Mesendoderm (in vitro differentiated cells): ENCODE measurements around the gene GINS1.

Experiments used
- DNase-seq: peaks from one replicate; pipeline ENCODE4 v3.0.0; 2013
- H2AK5ac ChIP-seq: 2 replicates; pipeline ENCODE4 v1.6.1; 2013; ENCODE audit warnings: low read length, inconsistent platforms
- H2BK120ac ChIP-seq: 2 replicates; pipeline ENCODE4 v1.6.1; 2013; ENCODE audit warnings: low read depth, mild to moderate bottlenecking, low read length, moderate library complexity, mixed read lengths
- H2BK15ac ChIP-seq: replicated peaks from 2 replicates; pipeline ENCODE4 v1.6.1; 2013; ENCODE audit warnings: low read depth, mild to moderate bottlenecking, moderate library complexity
- H2BK5ac ChIP-seq: 2 replicates; pipeline ENCODE4 v1.6.1; 2013; ENCODE audit warnings: low read length, inconsistent platforms
- H3K18ac ChIP-seq: 2 replicates; pipeline ENCODE4 v1.6.1; 2013; ENCODE audit warnings: mild to moderate bottlenecking, low read length, mixed read lengths
- H3K23ac ChIP-seq: one replicate; pipeline ENCODE4 v1.6.1; 2013; ENCODE audit warnings: low read length
- H3K27ac ChIP-seq: 2 replicates; pipeline ENCODE4 v1.5.1; 2013; ENCODE audit warnings: low read depth, mild to moderate bottlenecking, inconsistent platforms, low read length, moderate library complexity
- H3K27me3 ChIP-seq: 2 replicates; pipeline ENCODE4 v1.6.1; 2013; ENCODE audit warnings: low read length, control low read depth, mild to moderate bottlenecking, inconsistent platforms; ENCODE audit not compliant: insufficient read depth, poor library complexity
- H3K36me3 ChIP-seq: 2 replicates; pipeline ENCODE4 v1.6.1; 2013; ENCODE audit warnings: low read length, inconsistent platforms; ENCODE audit not compliant: control insufficient read depth, insufficient read depth
- H3K4ac ChIP-seq: one replicate; pipeline ENCODE4 v1.6.1; 2013; ENCODE audit warnings: low read depth, mild to moderate bottlenecking, low read length, moderate library complexity
- H3K4me1 ChIP-seq: 2 replicates; pipeline ENCODE4 v1.6.1; 2013; ENCODE audit warnings: low read depth, low read length, inconsistent platforms; ENCODE audit not compliant: control insufficient read depth
- H3K4me2 ChIP-seq: 2 replicates; pipeline ENCODE4 v1.6.1; 2013; ENCODE audit warnings: low read length
- H3K4me3 ChIP-seq: 2 replicates; pipeline ENCODE4 v1.5.1; 2013; ENCODE audit warnings: mild to moderate bottlenecking, low read length
- H3K56ac ChIP-seq: one replicate; pipeline ENCODE4 v1.6.1; 2013; ENCODE audit warnings: low read length
- H3K79me1 ChIP-seq: 2 replicates; pipeline ENCODE4 v1.6.1; 2013; ENCODE audit warnings: low read length, inconsistent platforms
- H3K79me2 ChIP-seq: 2 replicates; pipeline ENCODE4 v1.6.1; 2013; ENCODE audit warnings: mild to moderate bottlenecking, low read length; ENCODE audit not compliant: control insufficient read depth, insufficient read depth
- H3K9ac ChIP-seq: 2 replicates; pipeline ENCODE4 v1.6.1; 2013; ENCODE audit warnings: low read length, inconsistent platforms
- H4K5ac ChIP-seq: one replicate; pipeline ENCODE4 v1.6.1; 2013; ENCODE audit warnings: low read length
- H4K8ac ChIP-seq: one replicate; pipeline ENCODE4 v1.6.1; 2013; ENCODE audit warnings: low read depth, mild to moderate bottlenecking, control low read depth, low read length, moderate library complexity
- WGBS: extraction: QIAGEN DNeasy Blood & Tissue Kit; methylation state at CpG from one replicate; pipeline ENCODE4 v1.1.7; 2013; ENCODE audit warnings: low lambda C conversion rate, missing lambda C conversion rate; ENCODE audit not compliant: insufficient coverage; ENCODE audit errors: extremely low coverage; 5-methylcytosine and 5-hydroxymethylcytosine counted together

Gene GINS1

GRCh38 chr20:25453035-25453810 lies 45.8 kb downstream of the GINS1 start:
- H3K4me3 ChIP-seq = no peak overlapping the region
- no CpG with 5 or more reads among the region's 25 CpGs for WGBS
- no peak overlapping the region for H4K8ac ChIP-seq
- no peak overlapping the region for H3K9ac ChIP-seq
- H3K4me2 ChIP-seq = no peak overlapping the region
- H3K27me3 ChIP-seq = no peaks in the 10 kb centered on the region
- H3K36me3 ChIP-seq = peaks cover 6% of the 10 kb centered on the region
- no peak overlapping the region for H2AK5ac ChIP-seq
- H3K27ac ChIP-seq = no peak overlapping the region
- no peak overlapping the region for H2BK15ac ChIP-seq
- no peak overlapping the region for H2BK5ac ChIP-seq
- no peak overlapping the region for H3K56ac ChIP-seq
- no peaks in the 10 kb centered on the region for H3K4me1 ChIP-seq
- no peaks in the 10 kb centered on the region for H3K79me1 ChIP-seq
- H3K18ac ChIP-seq = no peak overlapping the region
- H3K4ac ChIP-seq = no peak overlapping the region
- no peak overlapping the region for H3K23ac ChIP-seq
- H4K5ac ChIP-seq = no peak overlapping the region
- no peak for DNase-seq
- H2BK120ac ChIP-seq = no peak overlapping the region
- no peaks in the 10 kb centered on the region for H3K79me2 ChIP-seq

- Histone ChIP-seq H3K4ac (no peak overlapping the region), H3K9ac (no peak overlapping the region), H2BK15ac (no peak overlapping the region), H3K23ac (no peak overlapping the region), H2AK5ac (no peak overlapping the region), H2BK5ac (no peak overlapping the region), H3K4me2 (no peak overlapping the region), H3K79me2 (no peaks in the 10 kb centered on the region), H3K56ac (no peak overlapping the region), H3K27ac (no peak overlapping the region), H3K36me3 (peaks cover 6% of the 10 kb centered on the region), H3K4me3 (no peak overlapping the region), H3K27me3 (no peaks in the 10 kb centered on the region), H3K4me1 (no peaks in the 10 kb centered on the region), H3K18ac (no peak overlapping the region), H4K5ac (no peak overlapping the region), H4K8ac (no peak overlapping the region), H3K79me1 (no peaks in the 10 kb centered on the region), H2BK120ac (no peak overlapping the region)
- no CpG with 5 or more reads among the region's 15 CpGs for WGBS
- no peak for DNase-seq
These were observed 46.9 kb downstream of the GINS1 start for GRCh38 chr20:25454153-25454900.

DNA sequence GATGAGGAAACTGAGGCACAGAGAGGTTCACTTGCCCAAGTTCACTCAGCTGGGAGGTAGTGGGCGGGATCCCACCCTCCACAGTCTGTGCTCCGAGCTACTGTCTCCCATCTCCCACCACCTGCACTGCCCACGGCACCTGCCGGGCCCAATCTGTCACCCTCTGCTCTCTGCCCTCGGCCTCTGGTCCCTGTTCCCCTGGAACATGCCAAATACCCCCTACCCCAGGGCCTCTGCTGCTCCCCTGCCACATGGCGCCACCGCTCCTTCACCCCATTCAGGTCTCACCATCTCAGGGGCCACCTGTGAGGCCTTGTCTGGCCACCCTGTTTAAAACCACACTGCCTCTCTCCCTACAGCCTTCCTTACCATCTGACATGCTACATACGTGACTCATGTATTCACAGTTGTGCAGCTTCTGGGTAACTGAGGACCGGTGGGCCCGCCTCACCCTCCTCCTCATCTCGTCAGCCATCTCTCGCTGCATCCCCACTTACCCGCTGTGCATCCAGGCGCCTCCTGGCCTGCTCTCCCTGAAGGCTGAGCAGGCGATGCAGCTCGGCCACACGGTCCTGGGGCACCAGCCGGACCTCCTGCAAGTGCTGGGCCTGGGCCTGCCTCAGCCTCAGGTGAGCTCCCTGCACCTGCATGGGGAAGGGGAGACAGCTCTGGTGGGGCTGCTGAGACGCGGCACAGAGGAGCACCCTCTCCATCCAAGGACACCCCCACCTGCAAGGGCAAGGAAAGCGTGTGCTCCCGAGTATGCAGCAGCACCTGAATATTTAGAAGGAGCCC lies 50.6 kb downstream of the GINS1 start:
- Histone ChIP-seq H3K27me3 (no peaks in the 10 kb centered on the region), H2BK5ac (no peak overlapping the region), H3K23ac (no peak overlapping the region), H3K79me1 (no peaks in the 10 kb centered on the region), H3K4ac (no peak overlapping the region), H3K79me2 (no peaks in the 10 kb centered on the region), H3K4me1 (no peaks in the 10 kb centered on the region), H3K9ac (no peak overlapping the region), H2BK120ac (no peak overlapping the region), H4K8ac (no peak overlapping the region), H3K18ac (no peak overlapping the region), H3K27ac (no peak overlapping the region), H2AK5ac (no peak overlapping the region), H3K4me3 (no peak overlapping the region), H3K56ac (no peak overlapping the region), H2BK15ac (no peak overlapping the region), H3K4me2 (no peak overlapping the region), H4K5ac (no peak overlapping the region), H3K36me3 (peaks cover 12% of the 10 kb centered on the region)
- no peak for DNase-seq
- WGBS = no CpG with 5 or more reads among the region's 22 CpGs

GRCh38 chr20:25459111-25459830 lies 51.8 kb downstream of the GINS1 start:
- Histone ChIP-seq H2AK5ac (no peak overlapping the region), H2BK15ac (no peak overlapping the region), H3K4me2 (no peak overlapping the region), H4K5ac (no peak overlapping the region), H3K9ac (no peak overlapping the region), H3K27ac (no peak overlapping the region), H2BK5ac (no peak overlapping the region), H4K8ac (no peak overlapping the region), H3K23ac (no peak overlapping the region), H3K56ac (no peak overlapping the region), H3K4ac (no peak overlapping the region), H3K79me2 (no peaks in the 10 kb centered on the region), H3K79me1 (no peaks in the 10 kb centered on the region), H3K27me3 (no peaks in the 10 kb centered on the region), H3K36me3 (peaks cover 12% of the 10 kb centered on the region), H2BK120ac (no peak overlapping the region), H3K4me3 (no peak overlapping the region), H3K18ac (no peak overlapping the region), H3K4me1 (no peaks in the 10 kb centered on the region)
- WGBS = no CpG with 5 or more reads among the region's 20 CpGs
- no peak for DNase-seq

- H3K56ac ChIP-seq = no peak overlapping the region
- DNase-seq = no peak
- H4K8ac ChIP-seq = no peak overlapping the region
- H3K79me1 ChIP-seq = no peaks in the 10 kb centered on the region
- H3K18ac ChIP-seq = no peak overlapping the region
- no peak overlapping the region for H3K23ac ChIP-seq
- H3K4me1 ChIP-seq = no peaks in the 10 kb centered on the region
- no peak overlapping the region for H3K4ac ChIP-seq
- no peak overlapping the region for H4K5ac ChIP-seq
- H3K27me3 ChIP-seq = no peaks in the 10 kb centered on the region
- no peak overlapping the region for H3K27ac ChIP-seq
- no peak overlapping the region for H2AK5ac ChIP-seq
- peaks cover 19% of the 10 kb centered on the region for H3K36me3 ChIP-seq
- H3K4me2 ChIP-seq = no peak overlapping the region
- no peak overlapping the region for H2BK120ac ChIP-seq
- H2BK15ac ChIP-seq = no peak overlapping the region
- H3K9ac ChIP-seq = no peak overlapping the region
- H2BK5ac ChIP-seq = no peak overlapping the region
- no CpG with 5 or more reads among the region's 12 CpGs for WGBS
- H3K4me3 ChIP-seq = no peak overlapping the region
- H3K79me2 ChIP-seq = no peaks in the 10 kb centered on the region
These were observed 52.6 kb downstream of the GINS1 start for GRCh38 chr20:25459916-25460535.
